Ishikawa (cell line): ENCODE measurements around the gene TTC34.

Experiments used
- CEBPB ChIP-seq: IDR thresholded peaks from 2 replicates; pipeline ENCODE4 v1.6.1; 2012
- EP300 ChIP-seq: IDR thresholded peaks from 2 replicates; pipeline ENCODE4 v1.6.1; 2012; ENCODE audit warnings: borderline replicate concordance
- TEAD4 ChIP-seq: IDR thresholded peaks from 2 replicates; pipeline ENCODE4 v1.6.1; 2012
- TF ChIP-seq, protein P1 (sequence below): IDR thresholded peaks from 2 replicates; pipeline ENCODE4 v1.6.1; 2012; ENCODE audit warnings: low read depth, mild to moderate bottlenecking

DNA sequence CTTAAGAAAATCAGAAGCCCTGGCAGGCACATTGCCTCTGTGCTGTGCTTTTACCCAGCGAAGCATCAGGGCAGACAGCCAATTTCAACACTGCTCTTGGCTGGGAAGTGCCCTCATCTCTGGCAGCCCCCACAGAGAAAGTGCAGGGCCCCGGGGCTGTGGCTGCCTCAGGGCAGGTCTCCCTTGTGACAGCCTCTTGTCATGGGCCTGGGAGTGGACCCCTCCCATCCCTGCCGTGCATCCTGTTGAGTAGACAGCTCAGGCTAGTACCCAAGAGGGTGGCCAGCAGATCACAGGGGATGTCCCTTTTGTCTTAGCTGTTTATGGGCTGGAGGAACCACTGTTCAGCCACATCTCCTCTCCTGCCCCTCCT, 23.3 kb downstream of the TTC34 start:
- TF ChIP-seq, protein P1, sequence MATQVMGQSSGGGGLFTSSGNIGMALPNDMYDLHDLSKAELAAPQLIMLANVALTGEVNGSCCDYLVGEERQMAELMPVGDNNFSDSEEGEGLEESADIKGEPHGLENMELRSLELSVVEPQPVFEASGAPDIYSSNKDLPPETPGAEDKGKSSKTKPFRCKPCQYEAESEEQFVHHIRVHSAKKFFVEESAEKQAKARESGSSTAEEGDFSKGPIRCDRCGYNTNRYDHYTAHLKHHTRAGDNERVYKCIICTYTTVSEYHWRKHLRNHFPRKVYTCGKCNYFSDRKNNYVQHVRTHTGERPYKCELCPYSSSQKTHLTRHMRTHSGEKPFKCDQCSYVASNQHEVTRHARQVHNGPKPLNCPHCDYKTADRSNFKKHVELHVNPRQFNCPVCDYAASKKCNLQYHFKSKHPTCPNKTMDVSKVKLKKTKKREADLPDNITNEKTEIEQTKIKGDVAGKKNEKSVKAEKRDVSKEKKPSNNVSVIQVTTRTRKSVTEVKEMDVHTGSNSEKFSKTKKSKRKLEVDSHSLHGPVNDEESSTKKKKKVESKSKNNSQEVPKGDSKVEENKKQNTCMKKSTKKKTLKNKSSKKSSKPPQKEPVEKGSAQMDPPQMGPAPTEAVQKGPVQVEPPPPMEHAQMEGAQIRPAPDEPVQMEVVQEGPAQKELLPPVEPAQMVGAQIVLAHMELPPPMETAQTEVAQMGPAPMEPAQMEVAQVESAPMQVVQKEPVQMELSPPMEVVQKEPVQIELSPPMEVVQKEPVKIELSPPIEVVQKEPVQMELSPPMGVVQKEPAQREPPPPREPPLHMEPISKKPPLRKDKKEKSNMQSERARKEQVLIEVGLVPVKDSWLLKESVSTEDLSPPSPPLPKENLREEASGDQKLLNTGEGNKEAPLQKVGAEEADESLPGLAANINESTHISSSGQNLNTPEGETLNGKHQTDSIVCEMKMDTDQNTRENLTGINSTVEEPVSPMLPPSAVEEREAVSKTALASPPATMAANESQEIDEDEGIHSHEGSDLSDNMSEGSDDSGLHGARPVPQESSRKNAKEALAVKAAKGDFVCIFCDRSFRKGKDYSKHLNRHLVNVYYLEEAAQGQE, result no peak
- TF ChIP-seq EP300 (no peak), CEBPB (no peak), TEAD4 (no peak)
